Activated T-helper 17 cell treated with anti-CD3 and anti-CD28 coated beads, Interleukin-2, amount 50 U/mL, for 72 hours (primary cell): ENCODE data around the gene MLYCD. TPM values are rescaled to one million over a fixed set of nuclear protein-coding genes. Genes with fewer than 3 reads are reported as not detected.

Source experiments
- ATAC-seq: fragments of 150-1000 bp; cut with Tn5 transposase; replicated peaks from 2 replicates; pipeline ENCODE4 v1.10.0; 2021; ENCODE audit warnings: mild to moderate bottlenecking, moderate library complexity
- H3K27ac Mint-ChIP-seq: one replicate; pipeline ENCODE4 v1.8.0; 2022; ENCODE audit warnings: mixed read lengths
- H3K27me3 Mint-ChIP-seq: one replicate; pipeline ENCODE4 v1.8.0; 2022; ENCODE audit warnings: mixed read lengths
- H3K36me3 Mint-ChIP-seq: one replicate; pipeline ENCODE4 v1.8.0; 2022; ENCODE audit warnings: low read depth, mild to moderate bottlenecking, mixed read lengths
- H3K4me1 Mint-ChIP-seq: one replicate; pipeline ENCODE4 v1.8.0; 2022; ENCODE audit warnings: mixed read lengths
- H3K4me3 Mint-ChIP-seq: one replicate; pipeline ENCODE4 v1.8.0; 2022; ENCODE audit warnings: mild to moderate bottlenecking, mixed read lengths
- H3K9me3 Mint-ChIP-seq: one replicate; pipeline ENCODE4 v1.8.0; 2022; ENCODE audit warnings: mixed read lengths
- total RNA-seq, 2 donors: library from RNA; stranded (reverse); gene quantifications; one replicate each; pipeline ENCODE4 v1.2.3, GENCODE V29; 2022

MLYCD gene
- total RNA-seq, 2 donors from 2014 or later = 2.7 to 4.3 TPM

GRCh38 chr16:83958137-83958845 is 59.4 kb downstream of the MLYCD start:
- Mint-ChIP-seq H3K27me3 (peaks cover 9% of the 10 kb centered on the region), H3K4me1 (no peaks in the 10 kb centered on the region), H3K27ac (no peak overlapping the region), H3K4me3 (no peak overlapping the region), H3K9me3 (no peaks in the 10 kb centered on the region), H3K36me3 (no peaks in the 10 kb centered on the region)
- no peak for ATAC-seq

GRCh38 chr16:83958846-83959565 is 60.1 kb downstream of the MLYCD start:
- Mint-ChIP-seq H3K9me3 (no peaks in the 10 kb centered on the region), H3K36me3 (no peaks in the 10 kb centered on the region)
- ATAC-seq = no peak

GRCh38 chr16:83959656-83960434 is 60.9 kb downstream of the MLYCD start:
- ATAC-seq = no peak
- Mint-ChIP-seq H3K27me3 (no peaks in the 10 kb centered on the region), H3K27ac (no peak overlapping the region)

More at GRCh38 chr16:83958846-83959565, 60.1 kb downstream of the MLYCD start:
- Mint-ChIP-seq H3K27me3 (peaks cover 7% of the 10 kb centered on the region), H3K27ac (no peak overlapping the region), H3K4me3 (no peak overlapping the region), H3K4me1 (no peaks in the 10 kb centered on the region)

GRCh38 chr16:83960521-83961249 is 61.8 kb downstream of the MLYCD start:
- H3K4me3 Mint-ChIP-seq = no peak overlapping the region

More at GRCh38 chr16:83959656-83960434, 60.9 kb downstream of the MLYCD start:
- no peaks in the 10 kb centered on the region for H3K36me3 Mint-ChIP-seq
- no peaks in the 10 kb centered on the region for H3K4me1 Mint-ChIP-seq
- no peaks in the 10 kb centered on the region for H3K9me3 Mint-ChIP-seq
- no peak overlapping the region for H3K4me3 Mint-ChIP-seq

GRCh38 chr16:83961591-83961990 is 62.7 kb downstream of the MLYCD start:
- no peaks in the 10 kb centered on the region for H3K4me1 Mint-ChIP-seq
- ATAC-seq = no peak
- no peaks in the 10 kb centered on the region for H3K9me3 Mint-ChIP-seq
- no peaks in the 10 kb centered on the region for H3K36me3 Mint-ChIP-seq
- H3K27me3 Mint-ChIP-seq = no peaks in the 10 kb centered on the region
- no peak overlapping the region for H3K27ac Mint-ChIP-seq
- no peak overlapping the region for H3K4me3 Mint-ChIP-seq

More at GRCh38 chr16:83960521-83961249, 61.8 kb downstream of the MLYCD start:
- no peaks in the 10 kb centered on the region for H3K36me3 Mint-ChIP-seq
- H3K9me3 Mint-ChIP-seq = no peaks in the 10 kb centered on the region
- no peaks in the 10 kb centered on the region for H3K4me1 Mint-ChIP-seq
- H3K27me3 Mint-ChIP-seq = no peaks in the 10 kb centered on the region
- no peak overlapping the region for H3K27ac Mint-ChIP-seq
- no peak for ATAC-seq

- Mint-ChIP-seq H3K4me1 (peaks cover 5% of the 10 kb centered on the region), H3K36me3 (no peaks in the 10 kb centered on the region), H3K27me3 (peaks cover 5% of the 10 kb centered on the region), H3K4me3 (no peak overlapping the region), H3K9me3 (no peaks in the 10 kb centered on the region), H3K27ac (no peak overlapping the region)
- no peak for ATAC-seq
These were observed 64.6 kb downstream of the MLYCD start for GRCh38 chr16:83963277-83964119.

- no peak for ATAC-seq
- Mint-ChIP-seq H3K4me3 (no peak overlapping the region), H3K4me1 (peaks cover 5% of the 10 kb centered on the region), H3K36me3 (no peaks in the 10 kb centered on the region), H3K27ac (no peak overlapping the region), H3K9me3 (no peaks in the 10 kb centered on the region), H3K27me3 (peaks cover 10% of the 10 kb centered on the region)
These were observed 65.9 kb downstream of the MLYCD start for GRCh38 chr16:83964684-83965443.

GRCh38 chr16:83965444-83966152 is 66.7 kb downstream of the MLYCD start:
- Mint-ChIP-seq H3K4me1 (peaks cover 5% of the 10 kb centered on the region), H3K9me3 (no peaks in the 10 kb centered on the region), H3K36me3 (no peaks in the 10 kb centered on the region), H3K4me3 (no peak overlapping the region), H3K27ac (no peak overlapping the region), H3K27me3 (peaks cover 12% of the 10 kb centered on the region)
- ATAC-seq = no peak

- peaks cover 12% of the 10 kb centered on the region for H3K27me3 Mint-ChIP-seq
- no peaks in the 10 kb centered on the region for H3K9me3 Mint-ChIP-seq
- peaks cover 5% of the 10 kb centered on the region for H3K4me1 Mint-ChIP-seq
- H3K36me3 Mint-ChIP-seq = no peaks in the 10 kb centered on the region
- H3K27ac Mint-ChIP-seq = no peak overlapping the region
- H3K4me3 Mint-ChIP-seq = no peak overlapping the region
- ATAC-seq = no peak
These were observed 67.3 kb downstream of the MLYCD start for GRCh38 chr16:83966153-83966696.

- H3K27ac Mint-ChIP-seq = no peak overlapping the region
- H3K9me3 Mint-ChIP-seq = no peaks in the 10 kb centered on the region
- no peak for ATAC-seq
- peaks cover 5% of the 10 kb centered on the region for H3K4me1 Mint-ChIP-seq
- H3K36me3 Mint-ChIP-seq = no peaks in the 10 kb centered on the region
- H3K27me3 Mint-ChIP-seq = peaks cover 12% of the 10 kb centered on the region
- no peak overlapping the region for H3K4me3 Mint-ChIP-seq
These were observed 68.2 kb downstream of the MLYCD start for GRCh38 chr16:83967091-83967490.

- ATAC-seq = no peak
- no peak within 1 kb of the TSS for H3K4me3 Mint-ChIP-seq
These were observed 69.0 kb downstream of the MLYCD start, which contains the start of gene NECAB2 for GRCh38 chr16:83967838-83968305. Gene NECAB2, plus strand, starts transcription at chr16:83968244. Its CDS starts 405 bp downstream, at chr16:83968649.

GRCh38 chr16:83968306-83968851 is 69.5 kb downstream of the MLYCD start:
- Mint-ChIP-seq H3K27ac (no peak overlapping the region), H3K27me3 (peaks cover 12% of the 10 kb centered on the region), H3K4me3 (no peak overlapping the region), H3K4me1 (peaks cover 5% of the 10 kb centered on the region), H3K36me3 (no peaks in the 10 kb centered on the region), H3K9me3 (no peaks in the 10 kb centered on the region)
- ATAC-seq = no peak

More at GRCh38 chr16:83967838-83968305, 69.0 kb downstream of the MLYCD start, which contains the start of gene NECAB2:
- Mint-ChIP-seq H3K9me3 (no peaks in the 10 kb centered on the region), H3K36me3 (no peaks in the 10 kb centered on the region), H3K4me1 (peaks cover 5% of the 10 kb centered on the region), H3K27ac (no peak within 1 kb of the TSS), H3K27me3 (peaks cover 12% of the 10 kb centered on the region)
